HEK293 (cell line): ENCODE measurements around the gene GRK2.

Experiments
- CTCF ChIA-PET: fragments of 350-600 bp; formaldehyde crosslinking; extraction: SDS; loops from one replicate; lab custom pipeline; 2021; ENCODE audit warnings: antibody characterized with exemption; lab: Yijun Ruan, JAX
- POLR2A ChIA-PET: fragments of 300-600 bp; formaldehyde crosslinking; extraction: SDS; loops from one replicate; lab custom pipeline; 2020; ENCODE audit warnings: antibody characterized with exemption, inconsistent platforms; lab: Yijun Ruan, JAX
- H3K27ac ChIP-seq: fragments of 200-500 bp; sonication (Bioruptor generic); 2 replicates; pipeline ENCODE4 v1.5.1; 2014; ENCODE audit warnings: low read depth, low read length, control low read depth, inconsistent platforms; ENCODE audit errors: extremely low read depth
- H3K36me3 ChIP-seq, 2 experiments: fragments of 200-500 bp in 1 of 2; sonication (Bioruptor generic) in 1 of 2; 1 replicate in 1 of 2; 2 replicates in 1 of 2; pipeline ENCODE4 v1.5.1; 2014 to 2017; ENCODE audit warnings: inconsistent platforms in 2 of 2, low read length in 2 of 2; ENCODE audit not compliant: control insufficient read depth in 2 of 2, insufficient read depth in 1 of 2
- H3K4me1 ChIP-seq: fragments of 200-500 bp; sonication (Bioruptor generic); 2 replicates; pipeline ENCODE4 v1.5.1; 2014; ENCODE audit warnings: mild to moderate bottlenecking, low read length, inconsistent platforms; ENCODE audit not compliant: control insufficient read depth, insufficient read depth
- H3K4me3 ChIP-seq: 2 replicates; pipeline ENCODE4 v1.5.1; 2011; ENCODE audit warnings: low read depth, mild to moderate bottlenecking, control low read depth, low read length, moderate library complexity
- H3K9me3 ChIP-seq: fragments of 200-500 bp; sonication (Bioruptor generic); 2 replicates; pipeline ENCODE4 v1.5.1; 2014; ENCODE audit warnings: low read depth, low read length, inconsistent platforms; ENCODE audit not compliant: control insufficient read depth, insufficient read depth
- BCL11B ChIP-seq: fragments of 450-650 bp; formaldehyde crosslinking; IDR thresholded peaks from 2 replicates; pipeline ENCODE4 v1.5.1; 2016; ENCODE audit warnings: low read depth, missing biosample characterization, missing genetic modification characterization
- KLF9 ChIP-seq: fragments of 450-650 bp; formaldehyde crosslinking; IDR thresholded peaks from 2 replicates; pipeline ENCODE4 v1.5.1; 2016; ENCODE audit warnings: missing biosample characterization, missing genetic modification characterization, low read depth
- SP2 ChIP-seq: fragments of 450-650 bp; formaldehyde crosslinking; IDR thresholded peaks from 2 replicates; pipeline ENCODE4 v1.5.1; 2016; ENCODE audit warnings: missing biosample characterization, missing genetic modification characterization
- YY2 ChIP-seq: fragments of 450-650 bp; formaldehyde crosslinking; IDR thresholded peaks from 2 replicates; pipeline ENCODE4 v1.5.1; 2016; ENCODE audit warnings: missing biosample characterization, missing genetic modification characterization
- ZFHX2 ChIP-seq: fragments of 450-650 bp; formaldehyde crosslinking; conservative IDR thresholded peaks from 2 replicates; pipeline ENCODE4 v1.5.1; 2016; ENCODE audit warnings: missing biosample characterization, missing genetic modification characterization
- ZFP41 ChIP-seq: fragments of 450-650 bp; formaldehyde crosslinking; IDR thresholded peaks from 2 replicates; pipeline ENCODE4 v1.5.1; 2016; ENCODE audit warnings: missing biosample characterization, missing genetic modification characterization, borderline replicate concordance
- ZNF10 ChIP-seq: fragments of 450-650 bp; formaldehyde crosslinking; IDR thresholded peaks from 2 replicates; pipeline ENCODE4 v1.5.1; 2017; ENCODE audit warnings: missing biosample characterization, missing genetic modification characterization
- ZNF112 ChIP-seq: fragments of 450-650 bp; formaldehyde crosslinking; IDR thresholded peaks from 2 replicates; pipeline ENCODE4 v1.5.0; 2017; ENCODE audit warnings: missing biosample characterization, missing genetic modification characterization
- ZNF202 ChIP-seq: fragments of 450-650 bp; formaldehyde crosslinking; IDR thresholded peaks from 2 replicates; pipeline ENCODE4 v1.5.1; 2016; ENCODE audit warnings: missing biosample characterization, missing genetic modification characterization, borderline replicate concordance
- ZNF211 ChIP-seq: fragments of 450-650 bp; formaldehyde crosslinking; IDR thresholded peaks from 2 replicates; pipeline ENCODE4 v1.5.1; 2016; ENCODE audit warnings: low read depth, missing biosample characterization, missing genetic modification characterization
- ZNF23 ChIP-seq: fragments of 450-650 bp; formaldehyde crosslinking; IDR thresholded peaks from 2 replicates; pipeline ENCODE4 v1.5.1; 2016; ENCODE audit warnings: missing biosample characterization, missing genetic modification characterization, borderline replicate concordance
- ZNF24 ChIP-seq: fragments of 450-650 bp; formaldehyde crosslinking; IDR thresholded peaks from 2 replicates; pipeline ENCODE4 v1.5.1; 2016; ENCODE audit warnings: missing biosample characterization, missing genetic modification characterization
- ZNF311 ChIP-seq: fragments of 450-650 bp; formaldehyde crosslinking; IDR thresholded peaks from 2 replicates; pipeline ENCODE4 v1.5.1; 2017; ENCODE audit warnings: missing biosample characterization, missing genetic modification characterization, borderline replicate concordance
- ZNF501 ChIP-seq: fragments of 450-650 bp; formaldehyde crosslinking; IDR thresholded peaks from 2 replicates; pipeline ENCODE4 v1.5.1; 2016; ENCODE audit warnings: missing biosample characterization, missing genetic modification characterization
- ZNF558 ChIP-seq: fragments of 450-650 bp; formaldehyde crosslinking; IDR thresholded peaks from 2 replicates; pipeline ENCODE4 v1.5.1; 2016; ENCODE audit warnings: missing biosample characterization, missing genetic modification characterization
- ZNF654 ChIP-seq: fragments of 450-650 bp; formaldehyde crosslinking; IDR thresholded peaks from 2 replicates; pipeline ENCODE4 v1.5.1; 2016; ENCODE audit warnings: low read depth, missing biosample characterization, missing genetic modification characterization
- ZNF658 ChIP-seq: fragments of 450-650 bp; formaldehyde crosslinking; IDR thresholded peaks from 2 replicates; pipeline ENCODE4; 2016; ENCODE audit warnings: missing biosample characterization, missing genetic modification characterization
- ZNF747 ChIP-seq: fragments of 450-650 bp; formaldehyde crosslinking; IDR thresholded peaks from 2 replicates; pipeline ENCODE4 v1.5.1; 2016; ENCODE audit warnings: missing biosample characterization, missing genetic modification characterization
- ZNF76 ChIP-seq: fragments of 450-650 bp; formaldehyde crosslinking; IDR thresholded peaks from 2 replicates; pipeline ENCODE4; 2016; ENCODE audit warnings: low read depth, missing biosample characterization, missing genetic modification characterization, borderline replicate concordance
- ZNF776 ChIP-seq: fragments of 450-650 bp; formaldehyde crosslinking; IDR thresholded peaks from 2 replicates; pipeline ENCODE4 v1.5.0; 2017; ENCODE audit warnings: missing biosample characterization, missing genetic modification characterization, borderline replicate concordance
- TF ChIP-seq, protein P1 (sequence below): fragments of 450-650 bp; formaldehyde crosslinking; IDR thresholded peaks from 2 replicates; pipeline ENCODE4 v1.5.1; 2016; ENCODE audit warnings: missing biosample characterization, missing genetic modification characterization, low read depth
- TF ChIP-seq, protein P2 (sequence below): fragments of 450-650 bp; formaldehyde crosslinking; IDR thresholded peaks from 2 replicates; pipeline ENCODE4 v1.5.1; 2017; ENCODE audit warnings: missing biosample characterization, mild to moderate bottlenecking, missing genetic modification characterization, moderate library complexity
- TF ChIP-seq, protein P3 (sequence below): fragments of 450-650 bp; formaldehyde crosslinking; IDR thresholded peaks from 2 replicates; pipeline ENCODE4 v1.5.1; 2016; ENCODE audit warnings: missing biosample characterization, missing genetic modification characterization
- TF ChIP-seq, protein P4 (sequence below): fragments of 450-650 bp; formaldehyde crosslinking; optimal IDR thresholded peaks from 2 replicates; pipeline ENCODE3; 2016; ENCODE audit warnings: missing biosample characterization, mild to moderate bottlenecking, missing genetic modification characterization
- TF ChIP-seq, protein P5 (sequence below): fragments of 450-650 bp; formaldehyde crosslinking; IDR thresholded peaks from 2 replicates; pipeline ENCODE4 v1.5.1; 2017; ENCODE audit warnings: missing biosample characterization, missing genetic modification characterization

Gene GRK2

DNA sequence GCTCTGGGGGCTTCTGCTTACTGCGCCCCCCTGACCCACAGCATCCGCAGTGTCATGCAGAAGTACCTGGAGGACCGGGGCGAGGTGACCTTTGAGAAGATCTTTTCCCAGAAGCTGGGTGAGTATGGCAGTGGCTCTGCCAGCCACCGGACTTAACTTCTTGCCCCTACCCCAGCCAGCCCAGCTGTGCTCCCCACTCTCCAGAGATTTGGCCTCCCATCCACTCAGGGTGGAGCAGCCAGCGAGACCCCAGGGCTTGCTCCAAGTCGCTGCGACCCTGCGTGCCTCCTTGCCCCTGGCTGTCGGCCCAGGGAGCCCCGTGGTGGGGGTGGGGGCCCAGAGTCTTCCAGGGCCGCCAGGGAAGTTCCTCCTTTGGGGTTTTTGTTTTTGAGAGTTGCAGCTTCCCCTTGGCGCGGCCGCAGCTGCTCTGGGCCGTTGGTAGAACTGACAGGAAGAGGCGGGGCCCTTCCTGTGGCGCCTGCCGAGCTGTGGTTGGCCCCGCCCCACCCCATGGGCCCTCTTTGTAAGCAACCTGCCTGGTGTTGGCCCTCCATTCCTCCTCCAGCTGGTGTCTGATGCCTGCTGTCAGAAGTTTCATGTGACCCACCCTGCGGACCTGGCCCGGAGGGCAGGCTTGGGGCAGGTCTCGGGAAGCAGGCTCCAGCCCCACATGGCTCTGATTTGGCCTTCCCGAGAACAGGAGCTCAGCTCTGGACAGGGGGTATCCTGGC, 11.1 kb downstream of the GRK2 start:
- Histone ChIP-seq H3K4me1 (peaks cover 4% of the 10 kb centered on the region), H3K4me3 (no peak overlapping the region), H3K36me3 (peaks cover 0 to 65% of the 10 kb centered on the region in 2 experiments; a peak in 1 of 3 replicates), H3K9me3 (no peaks in the 10 kb centered on the region), H3K27ac (peak overlapping the region; percentile 93)
- POLR2A ChIA-PET = interaction anchor here (0.6 to 1.7 kb wide), 4 partner anchors 11 to 14 kb away, joined by 3 to 11 read pairs (median 4); partner anchors contain the start of genes ANKRD13D and GRK2
- CTCF ChIA-PET = interaction anchor here (0.7 to 1.5 kb wide), 6 partner anchors 10 to 514 kb away, joined by 3 to 6 read pairs (median 4); no protein-coding TSS in a partner anchor
- TF ChIP-seq ZNF10 (tag by site-specific recombination) = no peak
- TF ChIP-seq ZNF76 (tag by site-specific recombination) = no peak
- TF ChIP-seq ZNF501 = no peak
- no peak for TF ChIP-seq ZNF776
- no peak for TF ChIP-seq ZNF202 (tag by site-specific recombination)
- no peak for TF ChIP-seq ZNF658
- TF ChIP-seq ZFHX2 (tag by site-specific recombination) = no peak
- TF ChIP-seq ZNF747 (tag by site-specific recombination) = no peak
- peak; percentile 45 for TF ChIP-seq SP2 (tag by site-specific recombination)
- no peak for TF ChIP-seq YY2 (tag by site-specific recombination)
- TF ChIP-seq ZNF23 (tag by site-specific recombination) = no peak
- TF ChIP-seq, protein P1, sequence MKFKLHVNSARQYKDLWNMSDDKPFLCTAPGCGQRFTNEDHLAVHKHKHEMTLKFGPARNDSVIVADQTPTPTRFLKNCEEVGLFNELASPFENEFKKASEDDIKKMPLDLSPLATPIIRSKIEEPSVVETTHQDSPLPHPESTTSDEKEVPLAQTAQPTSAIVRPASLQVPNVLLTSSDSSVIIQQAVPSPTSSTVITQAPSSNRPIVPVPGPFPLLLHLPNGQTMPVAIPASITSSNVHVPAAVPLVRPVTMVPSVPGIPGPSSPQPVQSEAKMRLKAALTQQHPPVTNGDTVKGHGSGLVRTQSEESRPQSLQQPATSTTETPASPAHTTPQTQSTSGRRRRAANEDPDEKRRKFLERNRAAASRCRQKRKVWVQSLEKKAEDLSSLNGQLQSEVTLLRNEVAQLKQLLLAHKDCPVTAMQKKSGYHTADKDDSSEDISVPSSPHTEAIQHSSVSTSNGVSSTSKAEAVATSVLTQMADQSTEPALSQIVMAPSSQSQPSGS = no peak
- TF ChIP-seq ZNF311 (tag by site-specific recombination) = no peak
- TF ChIP-seq ZNF558 (tag by site-specific recombination) = no peak
- TF ChIP-seq, protein P2, sequence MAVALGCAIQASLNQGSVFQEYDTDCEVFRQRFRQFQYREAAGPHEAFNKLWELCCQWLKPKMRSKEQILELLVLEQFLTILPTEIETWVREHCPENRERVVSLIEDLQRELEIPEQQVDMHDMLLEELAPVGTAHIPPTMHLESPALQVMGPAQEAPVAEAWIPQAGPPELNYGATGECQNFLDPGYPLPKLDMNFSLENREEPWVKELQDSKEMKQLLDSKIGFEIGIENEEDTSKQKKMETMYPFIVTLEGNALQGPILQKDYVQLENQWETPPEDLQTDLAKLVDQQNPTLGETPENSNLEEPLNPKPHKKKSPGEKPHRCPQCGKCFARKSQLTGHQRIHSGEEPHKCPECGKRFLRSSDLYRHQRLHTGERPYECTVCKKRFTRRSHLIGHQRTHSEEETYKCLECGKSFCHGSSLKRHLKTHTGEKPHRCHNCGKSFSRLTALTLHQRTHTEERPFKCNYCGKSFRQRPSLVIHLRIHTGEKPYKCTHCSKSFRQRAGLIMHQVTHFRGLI (tag by site-specific recombination) = no peak
- TF ChIP-seq ZNF24 (tag by site-specific recombination) = no peak
- no peak for TF ChIP-seq ZNF654
- TF ChIP-seq, protein P3, sequence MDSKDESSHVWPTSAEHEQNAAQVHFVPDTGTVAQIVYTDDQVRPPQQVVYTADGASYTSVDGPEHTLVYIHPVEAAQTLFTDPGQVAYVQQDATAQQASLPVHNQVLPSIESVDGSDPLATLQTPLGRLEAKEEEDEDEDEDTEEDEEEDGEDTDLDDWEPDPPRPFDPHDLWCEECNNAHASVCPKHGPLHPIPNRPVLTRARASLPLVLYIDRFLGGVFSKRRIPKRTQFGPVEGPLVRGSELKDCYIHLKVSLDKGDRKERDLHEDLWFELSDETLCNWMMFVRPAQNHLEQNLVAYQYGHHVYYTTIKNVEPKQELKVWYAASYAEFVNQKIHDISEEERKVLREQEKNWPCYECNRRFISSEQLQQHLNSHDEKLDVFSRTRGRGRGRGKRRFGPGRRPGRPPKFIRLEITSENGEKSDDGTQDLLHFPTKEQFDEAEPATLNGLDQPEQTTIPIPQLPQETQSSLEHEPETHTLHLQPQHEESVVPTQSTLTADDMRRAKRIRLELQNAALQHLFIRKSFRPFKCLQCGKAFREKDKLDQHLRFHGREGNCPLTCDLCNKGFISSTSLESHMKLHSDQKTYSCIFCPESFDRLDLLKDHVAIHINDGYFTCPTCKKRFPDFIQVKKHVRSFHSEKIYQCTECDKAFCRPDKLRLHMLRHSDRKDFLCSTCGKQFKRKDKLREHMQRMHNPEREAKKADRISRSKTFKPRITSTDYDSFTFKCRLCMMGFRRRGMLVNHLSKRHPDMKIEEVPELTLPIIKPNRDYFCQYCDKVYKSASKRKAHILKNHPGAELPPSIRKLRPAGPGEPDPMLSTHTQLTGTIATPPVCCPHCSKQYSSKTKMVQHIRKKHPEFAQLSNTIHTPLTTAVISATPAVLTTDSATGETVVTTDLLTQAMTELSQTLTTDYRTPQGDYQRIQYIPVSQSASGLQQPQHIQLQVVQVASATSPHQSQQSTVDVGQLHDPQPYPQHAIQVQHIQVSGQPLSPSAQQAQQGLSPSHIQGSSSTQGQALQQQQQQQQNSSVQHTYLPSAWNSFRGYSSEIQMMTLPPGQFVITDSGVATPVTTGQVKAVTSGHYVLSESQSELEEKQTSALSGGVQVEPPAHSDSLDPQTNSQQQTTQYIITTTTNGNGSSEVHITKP (tag by site-specific recombination) = peak; percentile 64
- TF ChIP-seq ZFP41 (tag by site-specific recombination) = no peak
- TF ChIP-seq, protein P4, sequence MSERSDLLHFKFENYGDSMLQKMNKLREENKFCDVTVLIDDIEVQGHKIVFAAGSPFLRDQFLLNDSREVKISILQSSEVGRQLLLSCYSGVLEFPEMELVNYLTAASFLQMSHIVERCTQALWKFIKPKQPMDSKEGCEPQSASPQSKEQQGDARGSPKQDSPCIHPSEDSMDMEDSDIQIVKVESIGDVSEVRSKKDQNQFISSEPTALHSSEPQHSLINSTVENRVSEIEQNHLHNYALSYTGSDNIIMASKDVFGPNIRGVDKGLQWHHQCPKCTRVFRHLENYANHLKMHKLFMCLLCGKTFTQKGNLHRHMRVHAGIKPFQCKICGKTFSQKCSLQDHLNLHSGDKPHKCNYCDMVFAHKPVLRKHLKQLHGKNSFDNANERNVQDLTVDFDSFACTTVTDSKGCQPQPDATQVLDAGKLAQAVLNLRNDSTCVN (tag by site-specific recombination) = no peak
- TF ChIP-seq, protein P5, sequence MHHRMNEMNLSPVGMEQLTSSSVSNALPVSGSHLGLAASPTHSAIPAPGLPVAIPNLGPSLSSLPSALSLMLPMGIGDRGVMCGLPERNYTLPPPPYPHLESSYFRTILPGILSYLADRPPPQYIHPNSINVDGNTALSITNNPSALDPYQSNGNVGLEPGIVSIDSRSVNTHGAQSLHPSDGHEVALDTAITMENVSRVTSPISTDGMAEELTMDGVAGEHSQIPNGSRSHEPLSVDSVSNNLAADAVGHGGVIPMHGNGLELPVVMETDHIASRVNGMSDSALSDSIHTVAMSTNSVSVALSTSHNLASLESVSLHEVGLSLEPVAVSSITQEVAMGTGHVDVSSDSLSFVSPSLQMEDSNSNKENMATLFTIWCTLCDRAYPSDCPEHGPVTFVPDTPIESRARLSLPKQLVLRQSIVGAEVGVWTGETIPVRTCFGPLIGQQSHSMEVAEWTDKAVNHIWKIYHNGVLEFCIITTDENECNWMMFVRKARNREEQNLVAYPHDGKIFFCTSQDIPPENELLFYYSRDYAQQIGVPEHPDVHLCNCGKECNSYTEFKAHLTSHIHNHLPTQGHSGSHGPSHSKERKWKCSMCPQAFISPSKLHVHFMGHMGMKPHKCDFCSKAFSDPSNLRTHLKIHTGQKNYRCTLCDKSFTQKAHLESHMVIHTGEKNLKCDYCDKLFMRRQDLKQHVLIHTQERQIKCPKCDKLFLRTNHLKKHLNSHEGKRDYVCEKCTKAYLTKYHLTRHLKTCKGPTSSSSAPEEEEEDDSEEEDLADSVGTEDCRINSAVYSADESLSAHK = peak; percentile 66; the same call in 1 of the 2 replicates
- TF ChIP-seq ZNF112 (tag by site-specific recombination) = no peak
- TF ChIP-seq BCL11B (tag by site-specific recombination) = no peak
- TF ChIP-seq ZNF211 (tag by site-specific recombination) = no peak
- TF ChIP-seq KLF9 (tag by site-specific recombination) = peak; percentile 57; the same call in 1 of the 2 replicates
